ENCODE data around the gene GLUD1. TPM values are rescaled to one million over a fixed set of nuclear protein-coding genes. Genes with fewer than 3 reads are reported as not detected.
A peak's percentile ranks its signal among the peaks of the same experiment; 100 is the strongest.

GLUD1 gene
- total RNA-seq, 1 donor from 2014 or later = 125 TPM

DNA sequence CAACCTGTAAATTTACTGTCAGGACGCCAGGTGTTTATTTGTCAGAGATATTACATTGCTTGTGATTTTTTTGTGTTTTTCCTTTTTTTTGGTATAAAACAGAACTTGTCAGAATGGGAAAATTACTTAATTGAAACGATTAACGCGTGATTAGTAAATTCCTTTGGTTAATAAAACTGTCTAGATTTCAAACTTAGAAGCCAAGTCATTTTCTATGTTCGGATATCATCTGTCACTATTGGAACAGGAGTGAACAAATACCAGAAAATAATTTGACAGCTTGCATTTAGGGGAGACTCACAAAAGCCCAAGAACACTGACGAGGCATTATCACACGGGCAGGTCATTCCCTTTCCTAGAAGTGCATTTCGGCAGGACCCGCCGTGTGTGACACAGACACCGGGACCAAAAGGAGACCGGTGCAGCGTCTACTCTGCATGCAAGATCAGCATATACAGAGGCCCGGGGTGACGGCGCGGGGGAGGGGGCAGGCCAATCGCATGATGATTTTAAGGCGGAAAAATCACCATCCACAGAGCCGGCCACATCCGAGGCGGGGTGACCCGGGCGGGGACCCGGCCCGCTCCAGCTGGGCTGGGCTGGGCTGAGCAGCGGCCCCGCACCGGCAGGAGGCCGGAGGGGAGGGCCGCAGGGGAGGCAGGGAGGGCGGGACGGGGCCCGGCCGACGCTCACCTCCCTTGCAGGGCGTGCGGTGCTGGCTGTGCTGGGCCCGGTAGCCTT is 841 bp downstream of the GLUD1 start:
- Mint-ChIP-seq H3K4me1 (ENCODE audit: unreplicated experiment) (peaks cover 45% of the 10 kb centered on the region), H3K9me3 (ENCODE audit: unreplicated experiment) (no peaks in the 10 kb centered on the region), H3K4me3 (ENCODE audit: unreplicated experiment) (peak overlapping the region; percentile 86), H3K36me3 (ENCODE audit: unreplicated experiment) (peaks cover 5% of the 10 kb centered on the region), H3K27ac (ENCODE audit: unreplicated experiment) (peak overlapping the region; percentile 89), H3K27me3 (ENCODE audit: unreplicated experiment) (no peaks in the 10 kb centered on the region)
- TF ChIP-seq, protein P1, sequence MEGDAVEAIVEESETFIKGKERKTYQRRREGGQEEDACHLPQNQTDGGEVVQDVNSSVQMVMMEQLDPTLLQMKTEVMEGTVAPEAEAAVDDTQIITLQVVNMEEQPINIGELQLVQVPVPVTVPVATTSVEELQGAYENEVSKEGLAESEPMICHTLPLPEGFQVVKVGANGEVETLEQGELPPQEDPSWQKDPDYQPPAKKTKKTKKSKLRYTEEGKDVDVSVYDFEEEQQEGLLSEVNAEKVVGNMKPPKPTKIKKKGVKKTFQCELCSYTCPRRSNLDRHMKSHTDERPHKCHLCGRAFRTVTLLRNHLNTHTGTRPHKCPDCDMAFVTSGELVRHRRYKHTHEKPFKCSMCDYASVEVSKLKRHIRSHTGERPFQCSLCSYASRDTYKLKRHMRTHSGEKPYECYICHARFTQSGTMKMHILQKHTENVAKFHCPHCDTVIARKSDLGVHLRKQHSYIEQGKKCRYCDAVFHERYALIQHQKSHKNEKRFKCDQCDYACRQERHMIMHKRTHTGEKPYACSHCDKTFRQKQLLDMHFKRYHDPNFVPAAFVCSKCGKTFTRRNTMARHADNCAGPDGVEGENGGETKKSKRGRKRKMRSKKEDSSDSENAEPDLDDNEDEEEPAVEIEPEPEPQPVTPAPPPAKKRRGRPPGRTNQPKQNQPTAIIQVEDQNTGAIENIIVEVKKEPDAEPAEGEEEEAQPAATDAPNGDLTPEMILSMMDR (IDR thresholded peaks at IDR 0.05) = no peak
- no peak for DNase-seq (ENCODE audit: extremely low spot score, unreplicated experiment)

DNA sequence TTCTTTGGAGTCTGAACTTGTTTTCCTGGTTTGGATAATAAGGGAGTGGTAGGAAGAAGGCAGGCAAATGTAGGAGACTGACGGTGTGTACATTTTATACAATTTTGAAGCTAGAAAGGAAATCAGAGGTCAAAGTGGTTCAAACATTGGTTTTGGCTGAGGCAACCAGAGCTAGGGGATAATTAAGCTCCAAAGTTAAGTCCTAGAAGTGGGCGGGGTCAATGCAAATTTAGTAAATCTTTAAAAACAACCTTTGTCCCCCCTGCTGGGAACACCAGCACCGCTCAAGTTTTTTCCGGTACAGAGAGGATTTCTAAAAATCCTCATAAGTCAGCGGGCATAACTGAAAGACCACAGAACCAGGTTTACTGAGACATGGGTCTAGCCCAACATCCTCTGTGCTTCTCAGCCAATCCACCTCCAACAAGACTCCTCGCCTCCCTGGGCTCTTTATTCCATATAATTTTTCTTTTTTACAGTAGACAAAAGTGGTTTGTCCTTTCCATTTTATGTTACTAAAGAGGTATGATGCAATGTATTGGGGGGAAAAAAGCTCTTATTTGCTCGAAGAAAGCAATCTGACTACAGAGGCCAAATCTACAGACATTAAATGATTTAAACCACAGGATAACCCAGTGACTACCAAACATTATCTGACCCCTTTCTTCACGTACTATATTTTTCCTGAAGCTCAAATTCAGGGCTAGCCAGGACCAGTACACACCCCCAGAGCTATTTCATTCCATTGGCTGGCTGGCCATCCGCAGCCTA is 1.6 kb downstream of the GLUD1 start:
- H3K4me1 Mint-ChIP-seq (ENCODE audit: unreplicated experiment) = peaks cover 48% of the 10 kb centered on the region
- H3K27ac Mint-ChIP-seq (ENCODE audit: unreplicated experiment) = peak overlapping the region; percentile 89
- H3K9me3 Mint-ChIP-seq (ENCODE audit: unreplicated experiment) = no peaks in the 10 kb centered on the region
- H3K36me3 Mint-ChIP-seq (ENCODE audit: unreplicated experiment) = peaks cover 7% of the 10 kb centered on the region
- DNase-seq (ENCODE audit: extremely low spot score, unreplicated experiment) = no peak
- peak overlapping the region; percentile 86 for H3K4me3 Mint-ChIP-seq (ENCODE audit: unreplicated experiment)
- H3K27me3 Mint-ChIP-seq (ENCODE audit: unreplicated experiment) = no peaks in the 10 kb centered on the region
- TF ChIP-seq, protein P1 (IDR thresholded peaks at IDR 0.05) = no peak

DNA sequence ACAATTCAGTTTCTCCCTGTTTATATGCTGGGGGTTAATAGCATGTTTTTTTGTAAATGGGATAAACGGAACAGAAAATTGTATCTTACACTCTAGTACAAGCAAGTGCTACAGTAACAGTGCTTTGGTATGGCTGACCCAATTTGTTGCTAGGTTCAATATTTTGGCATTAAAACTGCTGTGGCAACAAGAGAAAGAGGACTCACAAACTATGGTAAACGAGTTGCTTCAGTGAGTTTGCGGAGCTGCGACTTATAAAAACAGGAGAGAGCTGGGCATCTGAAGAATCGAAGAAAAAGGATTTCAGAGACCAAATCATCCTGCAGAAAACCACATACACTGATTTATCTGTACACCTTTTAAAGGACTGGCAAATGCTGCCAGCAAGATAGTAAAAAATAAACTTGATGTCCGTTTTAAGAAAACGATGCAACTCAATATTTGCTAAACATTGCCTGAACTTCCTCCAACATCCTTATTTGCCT is 2.2 kb downstream of the GLUD1 start:
- Mint-ChIP-seq H3K4me1 (ENCODE audit: unreplicated experiment) (peaks cover 51% of the 10 kb centered on the region), H3K36me3 (ENCODE audit: unreplicated experiment) (peaks cover 8% of the 10 kb centered on the region), H3K27ac (ENCODE audit: unreplicated experiment) (peak overlapping the region; percentile 89), H3K4me3 (ENCODE audit: unreplicated experiment) (peak overlapping the region; percentile 86), H3K27me3 (ENCODE audit: unreplicated experiment) (no peaks in the 10 kb centered on the region), H3K9me3 (ENCODE audit: unreplicated experiment) (no peaks in the 10 kb centered on the region)
- TF ChIP-seq, protein P1 (IDR thresholded peaks at IDR 0.05) = no peak
- DNase-seq (ENCODE audit: extremely low spot score, unreplicated experiment) = no peak

DNA sequence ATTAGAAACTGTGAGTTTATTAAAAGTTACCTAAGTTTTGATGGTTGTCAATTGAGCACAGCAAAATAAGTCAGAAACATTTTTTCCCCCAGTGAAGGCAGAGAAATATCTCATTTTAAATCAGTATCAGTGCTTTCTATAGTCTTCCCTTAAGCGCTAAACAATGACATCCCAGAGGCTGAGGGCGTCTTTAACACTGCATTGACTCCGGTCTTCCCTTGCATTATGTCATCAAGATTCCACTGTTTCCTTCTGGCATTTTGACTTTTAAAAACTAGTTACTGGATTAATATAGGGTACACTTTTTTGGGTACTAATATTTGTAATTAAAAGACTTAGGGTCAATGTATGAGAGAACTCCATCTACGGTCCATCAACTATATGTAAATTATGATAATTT is 3.9 kb downstream of the GLUD1 start:
- H3K4me3 Mint-ChIP-seq (ENCODE audit: unreplicated experiment) = no peak overlapping the region
- H3K36me3 Mint-ChIP-seq (ENCODE audit: unreplicated experiment) = peaks cover 10% of the 10 kb centered on the region
- TF ChIP-seq, protein P1 (IDR thresholded peaks at IDR 0.05) = no peak
- H3K27me3 Mint-ChIP-seq (ENCODE audit: unreplicated experiment) = no peaks in the 10 kb centered on the region
- no peak overlapping the region for H3K27ac Mint-ChIP-seq (ENCODE audit: unreplicated experiment)
- no peak for DNase-seq (ENCODE audit: extremely low spot score, unreplicated experiment)
- H3K9me3 Mint-ChIP-seq (ENCODE audit: unreplicated experiment) = no peaks in the 10 kb centered on the region
- H3K4me1 Mint-ChIP-seq (ENCODE audit: unreplicated experiment) = peaks cover 53% of the 10 kb centered on the region

DNA sequence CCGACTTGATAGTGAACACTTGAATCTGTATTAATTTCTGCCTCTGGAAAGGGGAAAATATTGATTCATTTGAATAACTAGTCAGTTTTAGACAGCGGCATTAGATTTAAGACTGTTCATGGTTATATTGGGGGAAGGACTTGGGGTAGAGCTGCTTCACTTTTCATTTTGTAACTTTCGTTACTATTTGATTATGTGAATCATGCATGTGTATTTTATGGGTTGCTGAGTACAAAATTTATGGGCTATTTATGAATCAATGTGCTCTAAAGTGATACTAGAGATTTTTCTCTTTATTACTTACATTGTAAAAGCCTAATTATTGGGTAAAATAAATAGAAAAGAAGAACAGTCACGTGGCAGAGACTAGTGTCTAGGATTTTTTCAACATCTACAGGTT is 4.9 kb downstream of the GLUD1 start:
- TF ChIP-seq, protein P1 (IDR thresholded peaks at IDR 0.05) = no peak
- Mint-ChIP-seq H3K36me3 (ENCODE audit: unreplicated experiment) (peaks cover 13% of the 10 kb centered on the region), H3K4me3 (ENCODE audit: unreplicated experiment) (no peak overlapping the region), H3K9me3 (ENCODE audit: unreplicated experiment) (no peaks in the 10 kb centered on the region), H3K4me1 (ENCODE audit: unreplicated experiment) (peaks cover 57% of the 10 kb centered on the region), H3K27ac (ENCODE audit: unreplicated experiment) (no peak overlapping the region), H3K27me3 (ENCODE audit: unreplicated experiment) (no peaks in the 10 kb centered on the region)
- no peak for DNase-seq (ENCODE audit: extremely low spot score, unreplicated experiment)

Measured in osteocyte (in vitro differentiated cells).